Osteoblast (primary cell): Measurements from ENCODE around the gene REM1. TPM values are rescaled to one million over a fixed set of nuclear protein-coding genes. Genes with fewer than 3 reads are reported as not detected.
A peak's percentile ranks its signal among the peaks of the same experiment; 100 is the strongest.

Source experiments
- DNase-seq: peaks from one replicate; pipeline ENCODE4 v3.0.0; 2011; ENCODE audit warnings: low spot score, mixed read lengths; ENCODE audit not compliant: insufficient read length; ENCODE audit errors: missing footprints
- H2AFZ ChIP-seq: 2 replicates; pipeline ENCODE4 v1.6.0; 2011; ENCODE audit warnings: mild to moderate bottlenecking, low read length
- H3K27ac ChIP-seq: 2 replicates; pipeline ENCODE4 v1.5.1; 2011; ENCODE audit warnings: mild to moderate bottlenecking, low read depth, low read length, moderate library complexity
- H3K27me3 ChIP-seq: 2 replicates; pipeline ENCODE4 v1.6.0; 2012; ENCODE audit warnings: mild to moderate bottlenecking, control low read depth, inconsistent platforms, low read length, moderate library complexity; ENCODE audit not compliant: insufficient read depth
- H3K36me3 ChIP-seq: 2 replicates; pipeline ENCODE4 v1.5.1; 2011; ENCODE audit warnings: mild to moderate bottlenecking, low read length, control low read depth, moderate library complexity; ENCODE audit not compliant: insufficient read depth
- H3K4me1 ChIP-seq: 2 replicates; pipeline ENCODE4 v1.5.1; 2011; ENCODE audit warnings: mild to moderate bottlenecking, low read length, control low read depth, moderate library complexity; ENCODE audit not compliant: insufficient read depth
- H3K4me2 ChIP-seq: 2 replicates; pipeline ENCODE4 v1.6.0; 2011; ENCODE audit warnings: mild to moderate bottlenecking, low read length; ENCODE audit not compliant: insufficient read depth
- H3K4me3 ChIP-seq: fragments of 200-600 bp; sonication (generic); 3 replicates; pipeline ENCODE4 v1.5.1; 2012; ENCODE audit warnings: mild to moderate bottlenecking, low read length, inconsistent platforms; ENCODE audit not compliant: insufficient read depth
- H3K79me2 ChIP-seq: 2 replicates; pipeline ENCODE4 v1.6.0; 2012; ENCODE audit warnings: mild to moderate bottlenecking, low read length, control low read depth, inconsistent platforms; ENCODE audit not compliant: insufficient read depth
- H3K9me3 ChIP-seq: 2 replicates; pipeline ENCODE4 v1.5.1; 2011; ENCODE audit warnings: low read depth, low read length, control low read depth
- H4K20me1 ChIP-seq: 2 replicates; pipeline ENCODE4 v1.6.0; 2012; ENCODE audit warnings: mild to moderate bottlenecking, low read length, control low read depth; ENCODE audit not compliant: insufficient read depth
- CTCF ChIP-seq: IDR thresholded peaks from 2 replicates; pipeline ENCODE4 v1.5.1; 2011; ENCODE audit warnings: mild to moderate bottlenecking, low read depth, low read length, moderate library complexity; ENCODE audit errors: extremely low read depth
- total RNA-seq: library from RNA; depleted of rRNA; stranded (reverse); fragments of >200 nt; gene quantifications from 2 replicates; pipeline ENCODE4 v1.2.3, GENCODE V29; 2012

REM1 gene
- total RNA-seq, 1 donor: not detected

GRCh38 chr20:31514154-31515071 lies 39.3 kb downstream of the REM1 start, which contains the start of gene HM13:
TSS of gene HM13 (plus strand) at chr20:31514442. CDS start at chr20:31514552, 110 bp downstream.
- Histone ChIP-seq H3K4me2 (peak within 1 kb of the TSS; percentile 99), H3K4me1 (peaks cover 34% of the 10 kb centered on the region), H3K79me2 (peaks cover 49% of the 10 kb centered on the region), H3K27ac (peak within 1 kb of the TSS; percentile 94), H3K36me3 (peaks cover 14% of the 10 kb centered on the region), H3K9me3 (no peaks in the 10 kb centered on the region), H2AFZ (peak within 1 kb of the TSS; percentile 94), H3K4me3 (peak within 1 kb of the TSS; percentile 100), H4K20me1 (peaks cover 44% of the 10 kb centered on the region), H3K27me3 (no peaks in the 10 kb centered on the region)
- peak; percentile 93 for TF ChIP-seq CTCF
- peak; percentile 98 for DNase-seq

GRCh38 chr20:31515072-31515774 lies 40.1 kb downstream of the REM1 start:
- Histone ChIP-seq H3K4me2 (peak overlapping the region; percentile 99), H3K4me3 (peak overlapping the region; percentile 100), H4K20me1 (peaks cover 49% of the 10 kb centered on the region), H3K4me1 (peaks cover 34% of the 10 kb centered on the region), H3K79me2 (peaks cover 57% of the 10 kb centered on the region), H2AFZ (peak overlapping the region; percentile 94), H3K27ac (peak overlapping the region; percentile 94), H3K36me3 (peaks cover 14% of the 10 kb centered on the region), H3K27me3 (no peaks in the 10 kb centered on the region), H3K9me3 (no peaks in the 10 kb centered on the region)
- no peak for TF ChIP-seq CTCF
- DNase-seq: no peak

- Histone ChIP-seq H4K20me1 (peaks cover 54% of the 10 kb centered on the region), H3K27ac (peak overlapping the region; percentile 94)
Measured at GRCh38 chr20:31515775-31516107, 40.7 kb downstream of the REM1 start.

More at GRCh38 chr20:31515775-31516107, 40.7 kb downstream of the REM1 start:
- peaks cover 62% of the 10 kb centered on the region for H3K79me2 ChIP-seq
- peaks cover 34% of the 10 kb centered on the region for H3K4me1 ChIP-seq
- peaks cover 14% of the 10 kb centered on the region for H3K36me3 ChIP-seq
- no peak overlapping the region for H2AFZ ChIP-seq
- DNase-seq: peak; percentile 85
- peak overlapping the region; percentile 100 for H3K4me3 ChIP-seq
- no peaks in the 10 kb centered on the region for H3K9me3 ChIP-seq
- no peaks in the 10 kb centered on the region for H3K27me3 ChIP-seq
- TF ChIP-seq CTCF: no peak
- peak overlapping the region; percentile 99 for H3K4me2 ChIP-seq
